Measurements from ENCODE around the gene JOSD1. TPM values are rescaled to one million over a fixed set of nuclear protein-coding genes. Genes with fewer than 3 reads are reported as not detected.

The JOSD1 gene
- total and polyA plus RNA-seq, 9 of the 15 experiments (the other 6 are each of a cell fraction or from before 2014, with no cell fraction given) = 8.9 to 39.1 (median 30.4) TPM

GRCh38 chr22:38696606-38697424, 3.9 kb downstream of the JOSD1 start (continued):
- TF ChIP-seq ATF4 (CRISPR knock-in tag; IDR thresholded peaks at IDR 0.05) (no peak), CHD1 (IDR thresholded peaks at IDR 0.05; ENCODE audit: low read length) (no peak), MCM3 (IDR thresholded peaks at IDR 0.05) (no peak), MGA (IDR thresholded peaks at IDR 0.05) (no peak), ZNF507 (tag; conservative IDR thresholded peaks at IDR 0.05) (no peak), HMGXB4 (CRISPR knock-in tag; IDR thresholded peaks at IDR 0.05) (no peak), RNF219 (CRISPR knock-in tag; IDR thresholded peaks at IDR 0.05) (no peak), POLR2A (conservative IDR thresholded peaks at IDR 0.05) (no peak), RBBP5 (IDR thresholded peaks at IDR 0.05; ENCODE audit: borderline replicate concordance, insufficient read depth, low read length, poor library complexity, severe bottlenecking) (peak; percentile 3), FOSL1 (tag; conservative IDR thresholded peaks at IDR 0.05) (peak; percentile 72), NFRKB (IDR thresholded peaks at IDR 0.05; ENCODE audit: low read depth) (no peak)

Measured in K562 (cell line).